BLaER1 treated with 17β-estradiol and CSF1 and Interleukin-3, amounts not matched to agents 10 nM and 100 nM (cell line): ENCODE results near the gene GPR146.

Source experiments
- H3K27ac ChIP-seq, 11 experiments: shearing (Covaris generic); formaldehyde crosslinking; 2 replicates each; pipeline ENCODE4 v1.8.1; 2022
- H3K27me3 ChIP-seq, 11 experiments: shearing (Covaris generic); formaldehyde crosslinking; 2 replicates each; pipeline ENCODE4 v1.8.1; 2022
- H3K36me3 ChIP-seq, 11 experiments: shearing (Covaris generic); formaldehyde crosslinking; 2 replicates each; pipeline ENCODE4 v1.8.1; 2022
- H3K4me1 ChIP-seq, 10 experiments: shearing (Covaris generic); formaldehyde crosslinking; 2 replicates each; pipeline ENCODE4 v1.8.1; 2022
- H3K4me2 ChIP-seq, 11 experiments: shearing (Covaris generic); formaldehyde crosslinking; 2 replicates each; pipeline ENCODE4 v1.8.1; 2022
- H3K4me3 ChIP-seq, 10 experiments: shearing (Covaris generic); formaldehyde crosslinking; 2 replicates each; pipeline ENCODE4 v1.8.1; 2022
- H3K9ac ChIP-seq, 11 experiments: shearing (Covaris generic); formaldehyde crosslinking; 2 replicates each; pipeline ENCODE4 v1.8.1; 2022
- H3K9me3 ChIP-seq, 11 experiments: shearing (Covaris generic); formaldehyde crosslinking; replicated peaks in 1 of 11; 2 replicates each; pipeline ENCODE4 v1.8.1; 2022
- H4K20me1 ChIP-seq, 11 experiments: shearing (Covaris generic); formaldehyde crosslinking; 2 replicates each; pipeline ENCODE4 v1.8.1; 2022
- Cebpa-rat ChIP-seq, 11 experiments: shearing (Covaris generic); IDR thresholded peaks; 2 replicates each; pipeline ENCODE4 v1.8.1; 2022

Gene GPR146

DNA sequence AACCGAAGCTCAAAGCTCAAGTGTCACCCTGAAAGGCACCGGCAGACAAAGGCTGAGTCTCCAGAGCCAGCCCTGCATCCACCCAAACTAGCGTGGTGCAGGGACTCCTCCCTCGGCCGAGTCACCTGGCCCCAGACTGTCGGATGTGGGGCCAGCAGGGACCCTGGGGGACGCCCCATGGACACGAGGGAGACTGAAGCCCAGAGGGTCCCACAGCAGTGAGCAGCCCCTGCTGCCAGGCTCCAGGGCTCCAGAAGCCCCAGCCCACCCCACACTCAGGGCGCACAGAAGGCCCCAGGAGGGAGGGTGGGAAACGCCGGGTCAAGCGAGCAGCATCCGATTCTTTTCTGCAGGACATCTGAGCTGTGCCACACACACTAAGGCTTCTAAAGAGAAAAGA lies 20.2 kb downstream of the GPR146 start:
- no peak overlapping the region for H3K4me3 ChIP-seq
- no peak overlapping the region for H3K27ac ChIP-seq
- H3K36me3 ChIP-seq = no peaks in the 10 kb centered on the region; a peak in 1 of 22 replicates
- H3K4me2 ChIP-seq = peak overlapping the region in 10 of 11 experiments; percentile 58 to 96 (median 93); a peak in 17 of 22 replicates
- H3K27me3 ChIP-seq = peaks cover 0 to 15% (median 0%) of the 10 kb centered on the region in 11 experiments; a peak in 4 of 22 replicates
- peaks cover 0 to 75% (median 54%) of the 10 kb centered on the region in 11 experiments; a peak in 18 of 22 replicates for H4K20me1 ChIP-seq
- no peak for TF ChIP-seq Cebpa-rat (IDR thresholded peaks at IDR 0.05)
- no peaks in the 10 kb centered on the region for H3K9me3 ChIP-seq
- H3K9ac ChIP-seq = peak overlapping the region in 1 of 11 experiments; percentile 41; a peak in 1 of 22 replicates
- peaks cover 41 to 68% (median 65%) of the 10 kb centered on the region in 10 experiments for H3K4me1 ChIP-seq

DNA sequence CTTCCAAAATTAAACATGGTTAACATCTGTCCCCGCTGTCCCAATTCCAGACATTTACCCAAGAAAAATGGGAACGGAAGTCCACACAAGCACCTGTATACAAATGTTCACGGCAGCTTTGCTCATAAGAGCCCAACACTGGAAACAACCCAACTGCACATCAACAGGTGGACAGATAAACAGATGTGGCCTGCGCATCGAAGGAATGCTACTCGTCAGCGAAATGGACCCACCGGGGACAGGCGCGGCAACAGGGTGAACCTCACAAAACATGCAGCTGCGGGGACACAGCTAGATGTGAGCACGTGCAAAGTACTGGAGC lies 20.9 kb downstream of the GPR146 start:
- no peaks in the 10 kb centered on the region for H3K9me3 ChIP-seq
- H3K9ac ChIP-seq = peak overlapping the region in 6 of 11 experiments; percentile 18 to 41 (median 36); a peak in 5 of 22 replicates
- no peak for TF ChIP-seq Cebpa-rat (IDR thresholded peaks at IDR 0.05)
- no peak overlapping the region for H3K27ac ChIP-seq
- H3K4me1 ChIP-seq = peaks cover 37 to 64% (median 61%) of the 10 kb centered on the region in 10 experiments
- H3K4me3 ChIP-seq = peak overlapping the region in 4 of 10 experiments; percentile 21 to 30 (median 25); a peak in 3 of 20 replicates
- peak overlapping the region; percentile 58 to 96 (median 92) for H3K4me2 ChIP-seq
- H4K20me1 ChIP-seq = peaks cover 0 to 75% (median 54%) of the 10 kb centered on the region in 11 experiments; a peak in 18 of 22 replicates
- peaks cover 0 to 15% (median 0%) of the 10 kb centered on the region in 11 experiments; a peak in 4 of 22 replicates for H3K27me3 ChIP-seq
- H3K36me3 ChIP-seq = no peaks in the 10 kb centered on the region; a peak in 1 of 22 replicates

DNA sequence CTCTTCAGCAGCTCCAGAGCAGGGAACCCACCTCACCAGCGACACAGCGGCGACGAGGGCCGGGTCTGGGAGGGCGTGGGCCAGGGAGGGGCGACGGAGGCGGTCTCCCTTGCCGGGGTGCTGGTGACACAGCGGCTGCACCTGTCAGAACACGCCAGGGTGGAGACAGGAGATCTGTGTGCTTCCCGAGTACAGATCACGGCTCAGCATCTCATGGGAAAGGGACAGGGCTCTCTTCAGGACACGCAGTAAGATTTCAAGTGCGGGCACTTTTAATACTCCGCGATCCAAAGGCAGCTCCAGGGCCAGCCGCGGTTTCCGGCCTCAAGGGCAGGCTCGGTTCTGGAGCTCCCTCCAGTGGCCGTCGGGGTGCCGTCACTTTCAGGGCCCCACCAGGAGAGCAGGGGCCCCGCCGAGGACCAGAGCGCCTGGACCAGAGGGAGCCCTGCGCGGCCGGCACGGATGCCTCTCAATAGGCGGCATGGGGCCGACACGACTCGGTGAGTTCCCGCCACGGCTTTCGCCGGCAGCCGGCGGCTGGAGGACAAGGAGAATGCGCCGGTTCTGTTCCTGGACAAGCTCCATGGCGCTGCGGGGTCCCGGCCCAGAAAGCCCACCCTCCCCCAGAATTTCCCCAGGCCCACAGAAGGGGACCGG lies 21.4 kb downstream of the GPR146 start:
- H3K27ac ChIP-seq = no peak overlapping the region
- H3K9me3 ChIP-seq = peaks cover 0 to 4% (median 0%) of the 10 kb centered on the region in 11 experiments; a peak in 2 of 22 replicates
- H3K27me3 ChIP-seq = peaks cover 0 to 15% (median 0%) of the 10 kb centered on the region in 11 experiments; a peak in 4 of 22 replicates
- H3K4me1 ChIP-seq = peaks cover 32 to 59% (median 56%) of the 10 kb centered on the region in 10 experiments
- H4K20me1 ChIP-seq = peaks cover 0 to 76% (median 53%) of the 10 kb centered on the region in 11 experiments; a peak in 18 of 22 replicates
- H3K36me3 ChIP-seq = no peaks in the 10 kb centered on the region; a peak in 1 of 22 replicates
- peak overlapping the region in 4 of 10 experiments; percentile 21 to 30 (median 25); a peak in 4 of 20 replicates for H3K4me3 ChIP-seq
- no peak for TF ChIP-seq Cebpa-rat (IDR thresholded peaks at IDR 0.05)
- H3K4me2 ChIP-seq = peak overlapping the region; percentile 58 to 96 (median 92)
- peak overlapping the region in 6 of 11 experiments; percentile 18 to 41 (median 36); a peak in 6 of 22 replicates for H3K9ac ChIP-seq

DNA sequence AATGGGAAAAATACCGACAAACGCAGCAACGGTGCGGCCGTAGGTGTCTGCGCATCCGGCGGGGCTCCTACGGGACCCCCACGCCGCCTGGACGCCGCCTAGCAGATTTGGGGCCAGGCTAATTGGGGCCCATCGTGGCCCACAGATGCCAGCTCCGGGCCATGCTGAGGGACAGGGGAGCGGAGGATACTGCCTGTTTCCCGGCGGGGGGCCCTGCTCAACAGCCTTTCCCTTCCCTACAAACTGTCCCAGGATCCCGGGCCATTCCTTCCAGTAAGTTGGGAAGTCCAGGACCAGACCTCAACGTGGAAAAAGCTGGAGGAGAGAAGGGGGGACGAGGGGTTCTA lies 21.9 kb downstream of the GPR146 start:
- H3K4me3 ChIP-seq = no peak overlapping the region
- peak overlapping the region; percentile 58 to 96 (median 92); a peak in 18 of 22 replicates for H3K4me2 ChIP-seq

DNA sequence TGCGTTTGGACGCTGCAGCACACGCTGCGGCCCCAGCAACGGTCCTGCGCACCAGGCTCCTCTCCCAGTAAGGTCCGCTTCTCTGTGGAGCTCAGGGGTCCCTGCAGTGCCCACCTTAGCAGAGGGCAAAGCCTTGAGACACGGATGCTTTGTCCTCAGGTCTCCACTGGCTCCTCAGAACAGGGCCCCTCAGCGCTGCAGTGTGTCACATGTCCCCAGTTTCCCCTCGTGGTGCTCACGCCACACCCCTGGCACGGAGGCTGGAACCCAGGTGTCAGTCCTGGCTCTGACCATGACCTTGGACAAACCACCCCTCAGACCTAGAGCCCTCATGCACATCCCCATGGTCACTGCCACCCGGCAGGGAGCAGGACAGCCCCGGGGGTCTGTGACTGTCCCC lies 23.7 kb downstream of the GPR146 start:
- no peak overlapping the region for H3K4me2 ChIP-seq

More for the DNA sequence above, 21.9 kb downstream of the GPR146 start:
- Histone ChIP-seq H4K20me1 (peaks cover 0 to 76% (median 49%) of the 10 kb centered on the region in 11 experiments; a peak in 18 of 22 replicates), H3K27ac (no peak overlapping the region), H3K9me3 (peaks cover 0 to 6% (median 0%) of the 10 kb centered on the region in 11 experiments; a peak in 2 of 22 replicates), H3K4me1 (peaks cover 27 to 54% (median 51%) of the 10 kb centered on the region in 10 experiments), H3K36me3 (no peaks in the 10 kb centered on the region; a peak in 1 of 22 replicates), H3K27me3 (peaks cover 0 to 15% (median 0%) of the 10 kb centered on the region in 11 experiments; a peak in 4 of 22 replicates), H3K9ac (peak overlapping the region in 1 of 11 experiments; percentile 37; a peak in 1 of 22 replicates)
- no peak for TF ChIP-seq Cebpa-rat (IDR thresholded peaks at IDR 0.05)

DNA sequence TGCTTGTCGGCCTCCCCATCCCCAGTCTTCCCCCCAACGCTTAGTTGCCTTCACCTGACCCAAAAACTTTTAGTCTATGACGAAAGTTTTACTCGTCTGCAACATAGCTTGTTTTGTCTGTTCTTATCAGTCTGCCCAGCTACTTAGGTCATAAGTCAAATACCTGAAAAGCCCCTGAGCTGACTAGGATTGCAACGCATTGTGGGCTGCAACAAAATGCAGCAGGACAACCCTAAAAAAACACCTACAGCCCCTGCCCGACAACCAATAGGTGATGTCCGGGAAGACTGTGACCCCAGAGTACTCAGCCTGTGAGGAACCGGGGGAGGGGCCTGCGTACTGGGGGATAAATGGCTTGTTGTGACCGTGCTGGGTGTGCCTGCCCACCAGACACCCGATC lies 24.3 kb downstream of the GPR146 start:
- no peak overlapping the region for H3K4me3 ChIP-seq
- H4K20me1 ChIP-seq = peaks cover 0 to 74% (median 37%) of the 10 kb centered on the region in 11 experiments; a peak in 17 of 22 replicates
- TF ChIP-seq Cebpa-rat (IDR thresholded peaks at IDR 0.05) = no peak
- no peak overlapping the region for H3K4me2 ChIP-seq
- peaks cover 0 to 15% (median 0%) of the 10 kb centered on the region in 11 experiments; a peak in 4 of 22 replicates for H3K27me3 ChIP-seq
- peaks cover 9 to 34% (median 27%) of the 10 kb centered on the region in 10 experiments; a peak in 19 of 20 replicates for H3K4me1 ChIP-seq
- H3K9me3 ChIP-seq = peaks cover 0 to 6% (median 0%) of the 10 kb centered on the region in 11 experiments; a peak in 2 of 22 replicates
- no peak overlapping the region for H3K9ac ChIP-seq
- no peak overlapping the region for H3K27ac ChIP-seq
- no peaks in the 10 kb centered on the region; a peak in 1 of 22 replicates for H3K36me3 ChIP-seq

More for the DNA sequence above, 23.7 kb downstream of the GPR146 start:
- Histone ChIP-seq H3K27ac (no peak overlapping the region), H3K9ac (no peak overlapping the region), H3K27me3 (peaks cover 0 to 15% (median 0%) of the 10 kb centered on the region in 11 experiments; a peak in 4 of 22 replicates), H3K36me3 (no peaks in the 10 kb centered on the region; a peak in 1 of 22 replicates), H3K4me3 (no peak overlapping the region), H3K9me3 (peaks cover 0 to 6% (median 0%) of the 10 kb centered on the region in 11 experiments; a peak in 2 of 22 replicates), H3K4me1 (peaks cover 9 to 40% (median 33%) of the 10 kb centered on the region in 10 experiments; a peak in 19 of 20 replicates), H4K20me1 (peaks cover 0 to 78% (median 42%) of the 10 kb centered on the region in 11 experiments; a peak in 18 of 22 replicates)
- TF ChIP-seq Cebpa-rat (IDR thresholded peaks at IDR 0.05) = no peak

DNA sequence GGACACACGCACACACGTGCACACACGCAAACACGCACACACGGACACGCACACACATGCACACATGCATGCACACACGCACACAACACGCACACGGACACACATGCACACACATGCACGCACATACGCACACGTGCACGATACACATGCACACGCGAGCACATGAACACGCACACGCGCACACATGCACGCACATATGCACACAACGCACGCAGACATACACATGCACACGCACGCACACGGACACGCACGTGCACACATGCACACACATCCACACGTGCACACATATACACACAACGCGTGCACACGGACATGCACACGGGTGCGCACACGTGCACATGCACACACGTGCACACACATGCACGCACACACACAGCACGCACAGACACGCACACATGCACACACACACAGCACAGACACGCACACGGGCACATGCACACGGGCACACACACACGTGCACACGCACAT lies 26.2 kb downstream of the GPR146 start:
- peaks cover 4 to 25% (median 19%) of the 10 kb centered on the region in 10 experiments; a peak in 18 of 20 replicates for H3K4me1 ChIP-seq
- 0 out of 22 replicates have a peak, but pooled peaks cover 0 to under 1% (median 0%) of the 10 kb centered on the region in 11 experiments for H3K27me3 ChIP-seq
- H4K20me1 ChIP-seq = peaks cover 0 to 62% (median 18%) of the 10 kb centered on the region in 11 experiments; a peak in 15 of 22 replicates
- no peak overlapping the region for H3K9ac ChIP-seq
- H3K4me3 ChIP-seq = no peak overlapping the region
- no peak for TF ChIP-seq Cebpa-rat (IDR thresholded peaks at IDR 0.05)
- no peaks in the 10 kb centered on the region; a peak in 1 of 22 replicates for H3K36me3 ChIP-seq
- no peak overlapping the region for H3K27ac ChIP-seq
- H3K9me3 ChIP-seq = peaks cover 0 to 6% (median 0%) of the 10 kb centered on the region in 11 experiments; a peak in 2 of 22 replicates
- no peak overlapping the region for H3K4me2 ChIP-seq

DNA sequence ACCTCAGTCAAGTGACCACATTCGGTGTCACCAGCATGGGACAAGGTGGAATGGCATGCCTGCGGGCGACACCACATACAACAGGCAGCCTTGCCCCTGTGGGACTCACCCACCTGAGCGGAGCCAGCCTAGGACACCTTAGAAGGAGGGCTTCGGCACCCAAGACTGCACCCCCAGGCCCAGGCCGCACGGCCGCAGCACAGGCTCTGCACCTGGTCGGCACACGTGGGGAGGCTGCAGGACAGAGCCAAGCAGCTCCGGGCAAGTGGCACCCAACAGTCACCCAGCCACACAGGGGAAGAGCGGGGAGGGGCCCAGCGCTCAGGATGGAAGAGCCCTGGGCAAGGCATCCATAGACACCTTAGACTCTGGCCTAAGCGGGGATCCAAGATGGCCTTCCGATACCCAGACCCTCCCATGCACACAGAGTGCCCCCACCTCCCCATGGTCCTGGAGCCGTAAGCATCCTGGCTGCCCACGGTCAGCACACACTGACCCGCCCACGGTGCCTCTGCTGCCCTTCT lies 27.4 kb downstream of the GPR146 start:
- Histone ChIP-seq H3K4me1 (peaks cover 8 to 25% (median 20%) of the 10 kb centered on the region in 10 experiments), H3K9ac (no peak overlapping the region), H3K4me3 (no peak overlapping the region), H4K20me1 (peaks cover 0 to 62% (median 18%) of the 10 kb centered on the region in 11 experiments; a peak in 13 of 22 replicates), H3K9me3 (peaks cover 0 to 6% (median 0%) of the 10 kb centered on the region in 11 experiments; a peak in 2 of 22 replicates), H3K36me3 (no peaks in the 10 kb centered on the region; a peak in 1 of 22 replicates), H3K4me2 (no peak overlapping the region), H3K27me3 (no peaks in the 10 kb centered on the region), H3K27ac (no peak overlapping the region)
- TF ChIP-seq Cebpa-rat (IDR thresholded peaks at IDR 0.05) = no peak
